Chondrocyte (in vitro differentiated cells): Measurements from ENCODE around the gene ADCY10. TPM values are rescaled to one million over a fixed set of nuclear protein-coding genes. Genes with fewer than 3 reads are reported as not detected.

Experiments
- DNase-seq: peaks from one replicate; pipeline ENCODE4 v3.0.0; 2021; ENCODE audit warnings: mixed read lengths, low spot score
- H3K27ac Mint-ChIP-seq: one replicate; pipeline ENCODE4 v1.8.0; 2021; ENCODE audit warnings: mild to moderate bottlenecking, moderate library complexity, mixed read lengths; ENCODE audit not compliant: unreplicated experiment
- H3K27me3 Mint-ChIP-seq: 2 replicates; pipeline ENCODE4 v1.8.0; 2021; ENCODE audit warnings: low read depth, mixed read lengths
- H3K36me3 Mint-ChIP-seq: 2 replicates; pipeline ENCODE4 v1.8.0; 2021; ENCODE audit warnings: low read depth, mixed read lengths
- H3K4me1 Mint-ChIP-seq: 2 replicates; pipeline ENCODE4 v1.8.0; 2021; ENCODE audit warnings: low read depth, mild to moderate bottlenecking, mixed read lengths
- H3K4me3 Mint-ChIP-seq: one replicate; pipeline ENCODE4 v1.8.0; 2021; ENCODE audit warnings: mild to moderate bottlenecking, moderate library complexity, mixed read lengths; ENCODE audit not compliant: unreplicated experiment
- H3K9me3 Mint-ChIP-seq: 2 replicates; pipeline ENCODE4 v1.8.0; 2021; ENCODE audit warnings: low read depth, mixed read lengths
- CTCF ChIP-seq: fragments of 200-600 bp; sonication (generic); IDR thresholded peaks from 2 replicates; pipeline ENCODE4 v1.5.0; 2021; ENCODE audit warnings: antibody characterized with exemption, mild to moderate bottlenecking, moderate library complexity
- total RNA-seq: library from RNA; stranded (reverse); gene quantifications from 3 replicates; pipeline ENCODE4 v1.2.1, GENCODE V29; 2021

Gene ADCY10
- total RNA-seq, 1 donor from 2014 or later, result 0.07 TPM

- no peak for DNase-seq
- H3K4me1 Mint-ChIP-seq, result peaks cover 29% of the 10 kb centered on the region
- H3K4me3 Mint-ChIP-seq, result no peak overlapping the region
- TF ChIP-seq CTCF, result no peak
- H3K27ac Mint-ChIP-seq, result no peak overlapping the region
- H3K27me3 Mint-ChIP-seq, result no peaks in the 10 kb centered on the region
- no peaks in the 10 kb centered on the region for H3K9me3 Mint-ChIP-seq
- H3K36me3 Mint-ChIP-seq, result peaks cover 7% of the 10 kb centered on the region
Measured at GRCh38 chr1:167947733-167948132, 33.8 kb upstream of the ADCY10 start.

DNA sequence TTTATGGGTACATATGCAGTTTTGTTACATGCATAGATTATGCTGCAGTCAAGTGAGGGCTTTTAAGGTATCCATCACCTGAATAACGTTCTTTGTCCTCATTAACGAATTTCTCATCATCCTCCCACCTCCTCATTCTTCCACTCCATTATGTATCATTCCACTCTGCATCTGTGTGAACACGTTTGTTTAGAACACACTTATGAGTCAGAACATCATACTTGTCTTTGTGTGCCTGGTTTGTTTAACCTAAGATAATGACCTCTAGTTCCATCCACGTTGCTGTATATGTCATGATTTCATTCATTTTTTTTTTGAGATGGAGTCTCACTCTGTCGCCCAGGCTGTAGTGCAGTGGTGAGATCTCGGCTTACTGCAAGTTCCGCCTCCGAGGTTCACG is 29.6 kb upstream of the ADCY10 start:
- H3K4me1 Mint-ChIP-seq, result peaks cover 39% of the 10 kb centered on the region
- H3K27me3 Mint-ChIP-seq, result no peaks in the 10 kb centered on the region
- peaks cover 3% of the 10 kb centered on the region for H3K36me3 Mint-ChIP-seq
- no peak overlapping the region for H3K27ac Mint-ChIP-seq
- no peaks in the 10 kb centered on the region for H3K9me3 Mint-ChIP-seq
- no peak for TF ChIP-seq CTCF
- no peak for DNase-seq
- no peak overlapping the region for H3K4me3 Mint-ChIP-seq

- H3K36me3 Mint-ChIP-seq, result peaks cover 3% of the 10 kb centered on the region
- DNase-seq, result no peak
- peaks cover 27% of the 10 kb centered on the region for H3K4me1 Mint-ChIP-seq
- no peaks in the 10 kb centered on the region for H3K9me3 Mint-ChIP-seq
- TF ChIP-seq CTCF, result no peak
- no peak overlapping the region for H3K4me3 Mint-ChIP-seq
- H3K27ac Mint-ChIP-seq, result no peak overlapping the region
- H3K27me3 Mint-ChIP-seq, result no peaks in the 10 kb centered on the region
Measured at GRCh38 chr1:167940264-167940663, 26.3 kb upstream of the ADCY10 start.

DNA sequence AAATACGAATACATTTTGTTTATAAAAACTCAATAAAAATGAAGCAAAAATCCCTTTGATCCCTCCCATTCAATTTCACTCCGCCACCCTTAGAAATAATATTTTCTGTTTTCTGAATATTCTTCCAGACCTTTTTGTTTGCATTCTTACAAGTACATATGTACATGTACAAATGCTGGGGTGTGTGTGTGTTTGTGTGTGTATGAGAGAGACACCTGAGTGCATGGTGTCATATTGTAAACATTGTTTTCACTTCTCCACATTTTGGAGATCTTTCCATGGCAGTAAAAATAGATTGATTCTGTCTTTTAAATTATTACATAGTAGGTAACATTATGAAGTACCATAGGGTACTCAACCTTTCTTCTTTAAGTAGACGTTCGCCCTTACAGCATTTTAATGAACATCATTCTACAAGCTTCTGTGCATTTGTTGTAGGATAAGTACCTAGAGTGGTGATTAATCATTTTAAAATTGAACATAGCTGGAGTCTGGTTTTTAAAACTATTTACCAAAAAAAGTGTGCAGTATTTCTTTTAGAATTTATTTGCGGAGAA is 24.2 kb upstream of the ADCY10 start:
- no peak for DNase-seq
- peak overlapping the region; percentile 86 for H3K27ac Mint-ChIP-seq
- peak overlapping the region; percentile 93 for H3K4me3 Mint-ChIP-seq
- peaks cover 46% of the 10 kb centered on the region for H3K4me1 Mint-ChIP-seq
- no peak for TF ChIP-seq CTCF
- no peaks in the 10 kb centered on the region for H3K9me3 Mint-ChIP-seq
- H3K27me3 Mint-ChIP-seq, result no peaks in the 10 kb centered on the region
- no peaks in the 10 kb centered on the region for H3K36me3 Mint-ChIP-seq

- H3K4me3 Mint-ChIP-seq, result peak overlapping the region; percentile 93
- no peaks in the 10 kb centered on the region for H3K36me3 Mint-ChIP-seq
- no peaks in the 10 kb centered on the region for H3K27me3 Mint-ChIP-seq
- peak overlapping the region; percentile 86 for H3K27ac Mint-ChIP-seq
- H3K9me3 Mint-ChIP-seq, result no peaks in the 10 kb centered on the region
- no peak for TF ChIP-seq CTCF
- DNase-seq, result no peak
- peaks cover 51% of the 10 kb centered on the region for H3K4me1 Mint-ChIP-seq
Measured at GRCh38 chr1:167937709-167938010, 23.7 kb upstream of the ADCY10 start.
